OCI-LY1 (cell line): ENCODE data around the gene WWOX.

Experiments
- H2AFZ ChIP-seq: fragments of 200-600 bp; sonication (generic), shearing (Covaris generic); 2 replicates; pipeline ENCODE4 v1.6.0; 2014; ENCODE audit warnings: antibody characterized with exemption, mild to moderate bottlenecking, low read length
- H3F3A ChIP-seq: fragments of 200-600 bp; sonication (generic), shearing (Covaris generic); 2 replicates; pipeline ENCODE4 v1.6.0; 2014; ENCODE audit warnings: mild to moderate bottlenecking, antibody characterized with exemption, low read length, moderate library complexity; ENCODE audit not compliant: insufficient read depth
- H3K27ac ChIP-seq: fragments of 200-600 bp; sonication (generic); 2 replicates; pipeline ENCODE4 v1.5.1; 2014; ENCODE audit warnings: low read length, mixed run types, mild to moderate bottlenecking, low read depth; ENCODE audit not compliant: poor library complexity, severe bottlenecking
- H3K27me3 ChIP-seq: fragments of 200-600 bp; sonication (generic); 2 replicates; pipeline ENCODE4 v1.6.0; 2014; ENCODE audit warnings: antibody characterized with exemption, mild to moderate bottlenecking, low read length, moderate library complexity; ENCODE audit not compliant: insufficient read depth
- H3K36me3 ChIP-seq: fragments of 200-600 bp; sonication (generic); 2 replicates; pipeline ENCODE4 v1.6.1; 2014; ENCODE audit warnings: mild to moderate bottlenecking, antibody characterized with exemption, low read length, moderate library complexity, mixed read lengths; ENCODE audit not compliant: insufficient read depth
- H3K4me1 ChIP-seq: fragments of 200-600 bp; sonication (generic); 2 replicates; pipeline ENCODE4 v1.5.1; 2014; ENCODE audit warnings: mild to moderate bottlenecking, low read length, moderate library complexity; ENCODE audit not compliant: insufficient read depth, severe bottlenecking
- H3K4me2 ChIP-seq: fragments of 200-600 bp; sonication (generic), shearing (Covaris generic); 2 replicates; pipeline ENCODE4 v1.6.1; 2014; ENCODE audit warnings: low read length
- H3K4me3 ChIP-seq: fragments of 200-600 bp; sonication (generic); 2 replicates; pipeline ENCODE4 v1.5.1; 2014; ENCODE audit warnings: low read length, low read depth, mild to moderate bottlenecking, mixed read lengths; ENCODE audit not compliant: poor library complexity, severe bottlenecking
- H3K79me2 ChIP-seq: fragments of 200-600 bp; shearing (Covaris generic); 2 replicates; pipeline ENCODE4 v1.6.1; 2016; ENCODE audit warnings: mixed run types, low read length, mixed read lengths; ENCODE audit not compliant: insufficient read depth
- H3K9ac ChIP-seq: fragments of 200-600 bp; sonication (generic), shearing (Covaris generic); 2 replicates; pipeline ENCODE4 v1.6.1; 2014; ENCODE audit warnings: mild to moderate bottlenecking, low read length, mixed read lengths
- H3K9me2 ChIP-seq: fragments of 200-600 bp; sonication (generic), shearing (Covaris generic); 2 replicates; pipeline ENCODE4 v1.6.1; 2014; ENCODE audit warnings: low read depth, mild to moderate bottlenecking, low read length, mixed read lengths
- H3K9me3 ChIP-seq: fragments of 200-600 bp; shearing (Covaris generic); 2 replicates; pipeline ENCODE4 v1.6.1; 2014; ENCODE audit warnings: low read length, mixed read lengths
- H4K20me1 ChIP-seq: fragments of 200-600 bp; sonication (generic), shearing (Covaris generic); 2 replicates; pipeline ENCODE4 v1.6.0; 2016; ENCODE audit warnings: mild to moderate bottlenecking, low read length; ENCODE audit not compliant: insufficient read depth
- CTCF ChIP-seq: fragments of 200-600 bp; sonication (generic), shearing (Covaris generic); IDR thresholded peaks from 2 replicates; pipeline ENCODE4 v1.5.1; 2017; ENCODE audit warnings: mild to moderate bottlenecking, antibody characterized with exemption, low read length, moderate library complexity, mixed read lengths
- EZH2 ChIP-seq: fragments of 200-600 bp; sonication (generic), shearing (Covaris generic); IDR thresholded peaks from 2 replicates; pipeline ENCODE4 v1.8.0; 2017; ENCODE audit warnings: borderline replicate concordance, mixed run types, mild to moderate bottlenecking, antibody characterized with exemption, low read length, moderate library complexity, mixed read lengths

WWOX gene

GRCh38 chr16:79173919-79174318 lies 1074.5 kb downstream of the WWOX start:
- no peaks in the 10 kb centered on the region for H3K27me3 ChIP-seq
- TF ChIP-seq EZH2 (no peak), CTCF (no peak)
- no peak overlapping the region for H3K9ac ChIP-seq
- H3K4me1 ChIP-seq = no peaks in the 10 kb centered on the region
- H3K4me3 ChIP-seq = no peak overlapping the region
- H3K79me2 ChIP-seq = no peaks in the 10 kb centered on the region
- H2AFZ ChIP-seq = no peak overlapping the region
- H4K20me1 ChIP-seq = no peaks in the 10 kb centered on the region
- no peaks in the 10 kb centered on the region for H3F3A ChIP-seq
- no peaks in the 10 kb centered on the region for H3K36me3 ChIP-seq
- no peaks in the 10 kb centered on the region for H3K9me3 ChIP-seq
- H3K4me2 ChIP-seq = no peak overlapping the region
- H3K27ac ChIP-seq = no peak overlapping the region
- no peaks in the 10 kb centered on the region for H3K9me2 ChIP-seq

GRCh38 chr16:79175286-79176057 lies 1076.0 kb downstream of the WWOX start:
- H4K20me1 ChIP-seq = no peaks in the 10 kb centered on the region
- H3K4me3 ChIP-seq = no peak overlapping the region
- no peak overlapping the region for H3K4me2 ChIP-seq
- H3K9me3 ChIP-seq = no peaks in the 10 kb centered on the region
- H3K79me2 ChIP-seq = no peaks in the 10 kb centered on the region
- H3K36me3 ChIP-seq = no peaks in the 10 kb centered on the region
- H3K9me2 ChIP-seq = no peaks in the 10 kb centered on the region
- no peaks in the 10 kb centered on the region for H3K27me3 ChIP-seq
- TF ChIP-seq CTCF (no peak), EZH2 (no peak)
- H3K27ac ChIP-seq = no peak overlapping the region
- H3K4me1 ChIP-seq = no peaks in the 10 kb centered on the region
- no peak overlapping the region for H3K9ac ChIP-seq
- H2AFZ ChIP-seq = no peak overlapping the region
- H3F3A ChIP-seq = no peaks in the 10 kb centered on the region

GRCh38 chr16:79177018-79177417 lies 1077.6 kb downstream of the WWOX start:
- H3K36me3 ChIP-seq = no peaks in the 10 kb centered on the region
- H2AFZ ChIP-seq = no peak overlapping the region
- no peak overlapping the region for H3K4me3 ChIP-seq
- H3K9me2 ChIP-seq = no peaks in the 10 kb centered on the region
- H4K20me1 ChIP-seq = no peaks in the 10 kb centered on the region
- H3K79me2 ChIP-seq = no peaks in the 10 kb centered on the region
- H3K4me1 ChIP-seq = no peaks in the 10 kb centered on the region
- H3K4me2 ChIP-seq = no peak overlapping the region
- H3K9ac ChIP-seq = no peak overlapping the region
- no peak overlapping the region for H3K27ac ChIP-seq
- no peaks in the 10 kb centered on the region for H3K9me3 ChIP-seq
- TF ChIP-seq EZH2 (no peak), CTCF (no peak)
- H3F3A ChIP-seq = no peaks in the 10 kb centered on the region
- H3K27me3 ChIP-seq = no peaks in the 10 kb centered on the region
